NT2/D1 (cell line): Measurements from ENCODE around the gene KIF23.

Experiments
- DNase-seq: peaks from one replicate; pipeline ENCODE4 v3.0.0-alpha.2; 2011; ENCODE audit warnings: low read depth, low spot score
- H3K27me3 ChIP-seq: 2 replicates; pipeline ENCODE4 v1.6.0; 2011; ENCODE audit warnings: mild to moderate bottlenecking; ENCODE audit not compliant: insufficient read length, insufficient read depth
- H3K36me3 ChIP-seq: 2 replicates; pipeline ENCODE4 v1.6.1; 2011; ENCODE audit warnings: mild to moderate bottlenecking, low read length, mixed read lengths; ENCODE audit not compliant: insufficient read depth, insufficient read length
- H3K4me1 ChIP-seq: 2 replicates; pipeline ENCODE4 v1.5.1; 2011; ENCODE audit not compliant: insufficient read depth, insufficient read length
- H3K4me3 ChIP-seq: 2 replicates; pipeline ENCODE4 v1.5.1; 2011; ENCODE audit warnings: low read depth; ENCODE audit not compliant: insufficient read length
- H3K9ac ChIP-seq: 2 replicates; pipeline ENCODE4 v1.6.0; 2011; ENCODE audit warnings: low read depth; ENCODE audit not compliant: insufficient read length
- H3K9me3 ChIP-seq: 2 replicates; pipeline ENCODE4 v1.5.1; 2011; ENCODE audit warnings: mild to moderate bottlenecking, low read length; ENCODE audit not compliant: insufficient read depth
- SUZ12 ChIP-seq: IDR thresholded peaks from 2 replicates; pipeline ENCODE4 v1.6.1; 2011; ENCODE audit not compliant: insufficient read length, insufficient read depth; ENCODE audit errors: extremely low read depth
- YY1 ChIP-seq: IDR thresholded peaks from 2 replicates; pipeline ENCODE4 v1.6.1; 2011; ENCODE audit not compliant: insufficient read length, insufficient read depth
- ZNF274 ChIP-seq: IDR thresholded peaks from 2 replicates; pipeline ENCODE4 v1.6.1; 2011; ENCODE audit warnings: mild to moderate bottlenecking, low read depth, low read length

KIF23 gene

GRCh38 chr15:69395991-69396390, 18.2 kb upstream of the KIF23 start:
- H3K4me3 ChIP-seq, result no peak overlapping the region
- TF ChIP-seq SUZ12 (no peak), YY1 (no peak), ZNF274 (no peak)
- no peaks in the 10 kb centered on the region for H3K9me3 ChIP-seq
- no peaks in the 10 kb centered on the region for H3K36me3 ChIP-seq
- no peak for DNase-seq
- no peak overlapping the region for H3K9ac ChIP-seq
- H3K27me3 ChIP-seq, result peaks cover 16% of the 10 kb centered on the region
- H3K4me1 ChIP-seq, result peaks cover 5% of the 10 kb centered on the region

DNA sequence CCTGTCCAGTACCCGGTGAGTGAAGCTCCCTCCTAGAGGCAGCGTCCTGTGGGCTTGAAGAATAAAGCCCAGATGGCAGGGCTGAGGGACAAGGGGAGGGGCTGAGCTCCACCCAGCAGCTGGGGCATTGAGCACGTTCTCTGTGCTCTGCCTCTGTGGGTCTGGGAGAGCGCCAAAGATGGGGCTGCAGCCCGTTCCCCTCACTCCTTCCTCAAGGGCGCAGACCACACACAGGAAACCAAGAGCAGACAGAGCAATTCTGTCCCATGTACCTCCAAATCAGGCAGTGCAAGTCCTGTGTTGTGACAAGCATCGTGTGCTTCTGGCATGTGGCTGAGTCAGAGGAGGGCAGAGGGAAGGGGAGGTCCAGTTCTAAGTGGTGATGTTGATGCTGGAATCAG, 15.7 kb upstream of the KIF23 start:
- Histone ChIP-seq H3K9me3 (no peaks in the 10 kb centered on the region), H3K4me3 (no peak overlapping the region), H3K9ac (no peak overlapping the region), H3K4me1 (peaks cover 3% of the 10 kb centered on the region), H3K27me3 (peaks cover 16% of the 10 kb centered on the region), H3K36me3 (no peaks in the 10 kb centered on the region)
- no peak for TF ChIP-seq YY1
- no peak for TF ChIP-seq ZNF274
- TF ChIP-seq SUZ12, result no peak
- no peak for DNase-seq

- Histone ChIP-seq H3K36me3 (no peaks in the 10 kb centered on the region), H3K9me3 (no peaks in the 10 kb centered on the region), H3K4me3 (no peak overlapping the region), H3K27me3 (peaks cover 6% of the 10 kb centered on the region), H3K9ac (no peak overlapping the region), H3K4me1 (no peaks in the 10 kb centered on the region)
- no peak for DNase-seq
- TF ChIP-seq SUZ12 (no peak), ZNF274 (no peak), YY1 (no peak)
These were observed 13.3 kb upstream of the KIF23 start for GRCh38 chr15:69400850-69401249.

GRCh38 chr15:69402816-69403215, 11.3 kb upstream of the KIF23 start:
- TF ChIP-seq ZNF274 (no peak), YY1 (no peak), SUZ12 (no peak)
- H3K4me3 ChIP-seq, result no peak overlapping the region
- H3K27me3 ChIP-seq, result no peaks in the 10 kb centered on the region
- no peaks in the 10 kb centered on the region for H3K36me3 ChIP-seq
- H3K9ac ChIP-seq, result no peak overlapping the region
- no peaks in the 10 kb centered on the region for H3K9me3 ChIP-seq
- H3K4me1 ChIP-seq, result no peaks in the 10 kb centered on the region
- no peak for DNase-seq

DNA sequence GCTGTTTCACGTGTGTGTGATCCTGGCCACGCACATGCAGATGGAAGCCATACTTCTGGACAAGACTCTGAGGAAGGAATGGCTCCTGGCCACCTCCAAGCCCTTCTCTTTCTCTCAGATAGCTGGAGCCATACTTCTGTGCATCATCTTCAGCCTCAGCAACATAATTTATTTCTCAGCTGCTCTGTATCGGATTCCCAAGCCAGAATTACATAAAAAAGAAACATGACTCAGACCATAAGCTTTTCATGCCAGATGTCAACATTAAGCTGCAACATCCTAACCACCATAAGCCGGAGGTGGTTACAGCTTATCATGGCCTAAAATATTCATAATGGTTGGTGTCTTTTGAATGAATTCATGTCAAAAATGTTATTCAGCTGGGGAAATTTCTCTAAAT, 10.6 kb upstream of the KIF23 start:
- DNase-seq, result no peak
- Histone ChIP-seq H3K4me1 (no peaks in the 10 kb centered on the region), H3K27me3 (no peaks in the 10 kb centered on the region), H3K4me3 (no peak overlapping the region), H3K9me3 (no peaks in the 10 kb centered on the region), H3K9ac (no peak overlapping the region), H3K36me3 (no peaks in the 10 kb centered on the region)
- no peak for TF ChIP-seq YY1
- no peak for TF ChIP-seq ZNF274
- TF ChIP-seq SUZ12, result no peak

GRCh38 chr15:69405110-69405509, 9.0 kb upstream of the KIF23 start:
- TF ChIP-seq YY1 (no peak), SUZ12 (no peak), ZNF274 (no peak)
- H3K27me3 ChIP-seq, result no peaks in the 10 kb centered on the region
- H3K4me3 ChIP-seq, result no peak overlapping the region
- H3K9ac ChIP-seq, result no peak overlapping the region
- no peaks in the 10 kb centered on the region for H3K36me3 ChIP-seq
- no peaks in the 10 kb centered on the region for H3K9me3 ChIP-seq
- no peaks in the 10 kb centered on the region for H3K4me1 ChIP-seq
- DNase-seq, result no peak

DNA sequence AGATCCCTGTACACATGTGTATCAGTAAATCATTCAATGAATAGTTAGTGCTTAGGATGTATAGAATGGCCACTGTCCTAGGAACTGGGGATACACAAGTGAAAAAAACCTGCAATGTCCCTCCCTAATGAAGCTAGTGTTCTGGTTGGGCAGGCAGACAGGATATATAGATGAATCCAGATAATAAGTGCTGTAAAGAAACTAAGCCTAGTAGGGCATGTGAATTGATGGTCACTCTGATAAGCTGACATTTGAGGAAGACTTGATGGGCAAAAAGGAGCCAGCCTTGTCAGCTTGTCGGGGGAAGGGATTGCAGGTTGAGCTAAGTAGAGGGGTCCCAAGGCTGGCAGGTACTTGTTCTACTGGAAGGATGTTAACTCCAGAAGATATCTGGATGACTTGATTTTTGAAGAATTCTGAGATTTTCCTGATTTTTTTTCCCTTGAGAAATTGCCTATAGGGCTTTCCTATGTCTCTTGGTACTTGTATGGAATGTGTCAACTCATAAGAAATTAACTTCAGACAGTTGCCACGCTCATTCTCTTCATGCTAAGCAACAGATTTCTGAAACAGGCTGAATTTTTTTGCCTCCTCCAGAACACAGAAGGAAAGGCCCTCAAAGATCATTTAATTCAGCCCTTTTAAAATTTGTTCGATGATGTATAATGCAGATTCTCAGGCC, 6.3 kb upstream of the KIF23 start:
- Histone ChIP-seq H3K9me3 (no peaks in the 10 kb centered on the region), H3K9ac (no peak overlapping the region), H3K4me3 (no peak overlapping the region), H3K36me3 (no peaks in the 10 kb centered on the region), H3K27me3 (no peaks in the 10 kb centered on the region), H3K4me1 (no peaks in the 10 kb centered on the region)
- no peak for DNase-seq
- TF ChIP-seq SUZ12 (no peak), ZNF274 (no peak), YY1 (no peak)
